ENCODE measurements around the gene AATF.

GRCh38 chr17:36931096-36931696 is 17.6 kb upstream of the AATF start:
- TF ChIP-seq CTCF (IDR thresholded peaks at IDR 0.05; ENCODE audit: poor library complexity, severe bottlenecking) (no peak), TAF1 (IDR thresholded peaks at IDR 0.05; ENCODE audit: low read depth) (no peak), EZH2 (IDR thresholded peaks at IDR 0.05; ENCODE audit: borderline replicate concordance, insufficient read depth, low read length, poor library complexity, severe bottlenecking) (no peak)
